Activated T-helper 1 cell treated with anti-CD3 and anti-CD28 coated beads, Interleukin-12 subunit alpha, Interleukin-12 subunit beta, Interleukin-2, Interleukin-4 antibody, amounts not matched to agents 30 ng/mL and 10 ng/mL and 1 ng/mL, durations not matched to agents 14 hours and 24 hours and 36 hours (primary cell): ENCODE data around the gene PRKG1. TPM values are rescaled to one million over a fixed set of nuclear protein-coding genes. Genes with fewer than 3 reads are reported as not detected.

ENCODE experiments used
- DNase-seq: peaks from one replicate; pipeline ENCODE4 v3.0.0; 2021; ENCODE audit warnings: low spot score
- H3K27ac Mint-ChIP-seq: one replicate; pipeline ENCODE4 v1.8.0; 2021; ENCODE audit warnings: mild to moderate bottlenecking, mixed read lengths
- H3K27me3 Mint-ChIP-seq: one replicate; pipeline ENCODE4 v1.8.0; 2022; ENCODE audit warnings: mild to moderate bottlenecking, moderate library complexity, mixed read lengths; ENCODE audit not compliant: insufficient read depth
- H3K36me3 Mint-ChIP-seq: one replicate; pipeline ENCODE4 v1.8.0; 2021; ENCODE audit warnings: low read depth, mixed read lengths
- H3K4me1 Mint-ChIP-seq: one replicate; pipeline ENCODE4 v1.8.0; 2021; ENCODE audit warnings: low read depth, mixed read lengths
- H3K4me3 Mint-ChIP-seq: one replicate; pipeline ENCODE4 v1.8.0; 2021; ENCODE audit warnings: mild to moderate bottlenecking, moderate library complexity, mixed read lengths
- H3K9me3 Mint-ChIP-seq: one replicate; pipeline ENCODE4 v1.8.0; 2021; ENCODE audit warnings: mixed read lengths
- intact Hi-C: fragments of 100-400 bp; cut with micrococcal nuclease; formaldehyde crosslinking; loops from one replicate; pipeline ENCODE4 v1.15.1; 2024
- total RNA-seq: library from RNA; stranded (reverse); gene quantifications from 2 replicates; pipeline ENCODE4 v1.2.3, GENCODE V29; 2022

Gene PRKG1
- total RNA-seq, 1 donor from 2014 or later = not detected

DNA sequence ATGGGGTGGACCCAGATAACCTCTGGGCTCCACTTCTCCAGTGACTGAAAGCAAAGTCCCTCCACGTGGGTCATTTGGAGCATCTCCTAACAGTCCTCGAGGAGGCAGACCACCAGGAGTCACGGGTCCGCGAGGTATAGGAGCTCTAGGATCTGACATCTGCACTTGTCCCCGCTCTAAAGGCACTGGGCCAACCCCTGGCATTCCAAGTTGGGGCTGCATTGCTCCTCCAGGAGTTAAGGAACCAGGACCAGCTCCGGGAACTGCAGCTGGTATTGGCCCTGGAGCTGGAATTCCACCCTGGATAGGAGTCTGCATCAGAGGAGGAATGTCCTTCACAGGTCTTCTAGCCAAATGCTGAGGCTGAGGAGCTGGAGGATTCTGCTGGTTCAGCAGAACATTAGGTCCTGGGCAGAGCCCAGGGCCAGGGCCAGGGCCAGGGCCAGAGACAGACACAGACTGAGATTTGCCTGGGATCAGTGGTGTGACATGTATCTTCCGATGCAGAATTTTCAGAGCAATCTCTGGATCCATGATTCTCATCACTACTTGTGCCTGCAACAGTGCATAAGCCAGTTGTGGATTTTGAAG, 624.3 kb downstream of the PRKG1 start:
- no peaks in the 10 kb centered on the region for H3K27me3 Mint-ChIP-seq
- H3K4me1 Mint-ChIP-seq = peaks cover 69% of the 10 kb centered on the region
- H3K9me3 Mint-ChIP-seq = peaks cover 10% of the 10 kb centered on the region
- peak overlapping the region; percentile 98 for H3K4me3 Mint-ChIP-seq
- intact Hi-C loops = loop anchor here (1.0 to 5.0 kb wide), 5 partner anchors 9 to 1076 kb away; partner anchors contain the start of gene SGMS1
- no peak for DNase-seq
- peak overlapping the region; percentile 100 for H3K27ac Mint-ChIP-seq
- peaks cover 49% of the 10 kb centered on the region for H3K36me3 Mint-ChIP-seq

DNA sequence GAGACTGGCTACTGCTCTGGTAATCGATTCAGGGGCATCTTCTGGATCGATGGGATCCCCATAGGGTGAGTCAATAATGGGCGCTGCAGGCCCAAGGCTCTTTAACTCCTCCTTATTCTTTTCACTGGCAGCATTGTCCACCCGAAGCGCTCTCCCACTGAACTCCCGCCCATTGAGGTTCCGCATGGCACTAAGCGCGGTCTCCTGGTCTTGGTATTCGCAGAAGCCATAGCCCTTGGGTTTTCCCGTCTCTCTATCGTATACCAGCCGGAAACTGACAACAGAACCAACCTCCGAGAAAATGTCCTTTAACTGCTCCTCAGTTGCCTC, 624.8 kb downstream of the PRKG1 start:
- H3K36me3 Mint-ChIP-seq = peaks cover 49% of the 10 kb centered on the region
- H3K9me3 Mint-ChIP-seq = peaks cover 10% of the 10 kb centered on the region
- peaks cover 70% of the 10 kb centered on the region for H3K4me1 Mint-ChIP-seq
- intact Hi-C loops = loop anchor here (1.0 to 5.0 kb wide), 5 partner anchors 8 to 1077 kb away; partner anchors contain the start of gene SGMS1
- peak overlapping the region; percentile 98 for H3K4me3 Mint-ChIP-seq
- no peaks in the 10 kb centered on the region for H3K27me3 Mint-ChIP-seq
- no peak for DNase-seq
- peak overlapping the region; percentile 100 for H3K27ac Mint-ChIP-seq

DNA sequence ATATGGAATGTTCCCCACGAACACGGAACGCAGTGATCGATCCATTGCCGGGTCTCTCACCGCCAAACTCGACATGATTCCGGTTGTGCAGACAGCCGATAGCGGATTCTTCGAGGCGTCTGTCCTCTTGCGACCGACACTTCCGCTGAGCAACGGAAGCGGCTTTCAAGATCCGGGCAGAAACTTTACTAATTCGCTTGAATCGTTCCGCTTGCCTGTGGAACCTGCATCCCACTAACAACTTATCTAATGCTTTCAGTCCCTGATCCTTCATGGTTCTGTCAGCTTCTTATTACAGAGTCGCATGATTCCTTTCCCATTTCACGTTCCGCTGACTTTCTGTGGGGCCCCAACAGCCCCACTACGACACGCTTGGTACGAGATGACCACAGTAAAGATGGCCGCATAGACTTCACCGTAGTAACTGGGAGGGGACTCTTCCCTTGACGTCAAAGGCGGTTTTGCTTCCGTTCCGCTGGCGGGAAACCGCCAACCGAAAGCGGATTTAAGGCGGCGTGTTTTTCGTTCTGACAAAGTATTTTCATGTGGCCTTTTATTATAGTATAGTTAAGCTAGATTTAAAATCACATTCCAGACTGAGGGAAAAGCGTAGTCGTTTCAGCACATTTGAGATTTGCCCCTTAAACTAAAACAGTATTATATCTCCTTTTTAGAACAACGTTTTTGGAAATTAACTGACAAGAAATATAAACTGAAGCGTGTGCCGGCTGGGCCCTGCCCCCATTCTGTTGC, 625.4 kb downstream of the PRKG1 start, which contains the start of gene CSTF2T:
CSTF2T (minus strand) TSS at position 121 of the 753 bp plus-strand sequence; CDS start at position 75, 46 bp downstream.
- Mint-ChIP-seq H3K27me3 (no peaks in the 10 kb centered on the region), H3K9me3 (peaks cover 10% of the 10 kb centered on the region), H3K4me1 (peaks cover 68% of the 10 kb centered on the region), H3K4me3 (peak within 1 kb of the TSS; percentile 98), H3K36me3 (peaks cover 49% of the 10 kb centered on the region), H3K27ac (peak within 1 kb of the TSS; percentile 100)
- intact Hi-C loops = loop anchor here (1.0 to 5.0 kb wide), 5 partner anchors 8 to 1077 kb away; partner anchors contain the start of gene SGMS1
- peak; percentile 91 for DNase-seq

DNA sequence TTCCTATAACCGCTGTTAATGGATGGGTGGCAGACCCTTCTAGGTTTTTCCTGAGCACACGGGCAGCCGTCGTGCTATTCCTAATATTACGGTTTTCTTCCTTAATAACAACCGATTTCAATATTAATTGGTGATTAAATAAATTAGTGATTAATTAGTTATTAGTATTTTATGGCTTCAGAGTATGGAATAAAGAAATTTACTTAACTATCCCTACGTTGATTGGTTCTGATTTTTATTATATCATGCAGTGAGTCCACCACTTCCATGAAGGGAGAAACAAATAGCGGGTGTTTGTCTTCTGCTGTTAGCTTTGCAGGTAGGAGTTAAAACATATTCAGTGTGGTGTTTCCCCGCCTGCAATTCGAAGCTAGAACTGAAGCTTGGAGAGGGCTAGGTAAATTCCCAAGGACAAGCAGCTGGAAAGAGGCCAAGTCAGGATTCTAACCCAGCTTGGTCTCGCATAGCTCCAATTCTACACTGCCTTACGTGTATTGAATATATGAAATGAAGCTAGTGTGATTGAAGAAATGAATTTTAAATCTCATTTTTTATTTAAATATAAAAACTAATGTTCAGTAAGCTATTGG, 626.0 kb downstream of the PRKG1 start:
- Mint-ChIP-seq H3K9me3 (peaks cover 10% of the 10 kb centered on the region), H3K4me3 (peak overlapping the region; percentile 98), H3K36me3 (peaks cover 43% of the 10 kb centered on the region), H3K4me1 (peaks cover 67% of the 10 kb centered on the region), H3K27me3 (no peaks in the 10 kb centered on the region), H3K27ac (peak overlapping the region; percentile 100)
- DNase-seq = no peak
- intact Hi-C loops = no loop called here

DNA sequence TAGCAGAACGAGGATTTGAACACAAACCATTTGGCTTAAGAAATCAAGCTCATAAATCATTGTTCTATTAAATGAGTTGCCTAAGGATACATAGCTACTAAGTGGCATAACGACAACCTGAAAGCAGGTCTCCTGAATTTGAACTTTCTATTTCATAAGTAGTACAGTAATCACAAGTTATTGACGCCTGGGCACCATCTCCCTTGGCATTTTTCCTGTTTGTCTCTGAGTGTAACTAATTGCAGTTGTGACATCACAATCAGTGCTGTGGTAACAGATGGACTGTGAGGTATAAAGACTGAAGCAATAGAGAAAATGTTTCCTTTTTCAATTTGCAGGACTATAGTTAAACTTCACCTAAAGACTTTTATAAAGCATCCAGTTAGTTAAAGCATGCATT, 631.5 kb downstream of the PRKG1 start:
- Mint-ChIP-seq H3K36me3 (peaks cover 17% of the 10 kb centered on the region), H3K4me3 (no peak overlapping the region), H3K4me1 (peaks cover 73% of the 10 kb centered on the region), H3K27me3 (no peaks in the 10 kb centered on the region), H3K9me3 (peaks cover 14% of the 10 kb centered on the region), H3K27ac (no peak overlapping the region)
- no peak for DNase-seq
- intact Hi-C loops = no loop called here

DNA sequence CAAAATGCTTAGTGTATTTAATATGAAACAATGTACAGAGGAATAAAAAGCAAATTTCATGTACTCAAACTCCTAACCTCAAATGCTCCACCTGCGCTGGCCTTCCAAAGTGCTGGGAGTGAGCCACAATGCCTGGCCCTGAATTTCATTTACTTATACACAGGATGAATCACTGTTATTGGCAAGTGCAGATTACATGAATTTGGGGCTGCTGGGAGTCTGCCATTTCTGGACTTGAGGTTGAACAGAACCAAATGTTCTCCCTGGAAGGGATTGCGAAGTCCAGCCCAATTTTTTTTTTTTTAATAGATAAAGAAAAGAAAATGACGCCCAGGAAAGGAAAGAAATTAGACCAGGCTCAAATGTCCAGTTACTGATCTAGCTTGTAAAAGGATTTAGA, 631.9 kb downstream of the PRKG1 start:
- intact Hi-C loops = no loop called here
- Mint-ChIP-seq H3K27ac (no peak overlapping the region), H3K4me3 (no peak overlapping the region), H3K36me3 (peaks cover 16% of the 10 kb centered on the region), H3K4me1 (peaks cover 74% of the 10 kb centered on the region), H3K27me3 (no peaks in the 10 kb centered on the region), H3K9me3 (peaks cover 13% of the 10 kb centered on the region)
- no peak for DNase-seq

DNA sequence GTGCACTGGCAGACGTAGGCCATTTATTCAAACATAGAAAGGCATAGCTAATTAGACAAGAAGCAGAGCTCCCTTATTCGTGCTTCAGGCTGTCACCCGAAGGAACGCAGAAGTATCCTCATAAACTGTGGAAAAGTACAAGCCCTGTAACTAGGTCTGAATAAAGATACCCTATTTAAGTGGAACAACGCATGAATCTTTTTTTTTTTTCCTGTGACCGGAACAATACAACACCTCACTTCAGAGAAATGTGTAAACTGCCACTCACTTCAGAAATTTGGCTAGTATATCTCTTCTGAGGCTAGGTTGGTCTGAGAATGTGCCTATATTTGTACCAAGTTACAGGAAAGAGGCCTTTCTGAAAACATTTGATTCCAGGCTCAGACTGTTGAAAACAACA, 633.1 kb downstream of the PRKG1 start:
- Mint-ChIP-seq H3K4me3 (no peak overlapping the region), H3K9me3 (peaks cover 3% of the 10 kb centered on the region), H3K4me1 (peaks cover 73% of the 10 kb centered on the region), H3K36me3 (peaks cover 9% of the 10 kb centered on the region), H3K27ac (peak overlapping the region; percentile 85), H3K27me3 (no peaks in the 10 kb centered on the region)
- no peak for DNase-seq
- intact Hi-C loops = loop anchor here (1.0 kb wide), 1 partner anchor 8 kb away; the partner anchor contains the start of gene CSTF2T

DNA sequence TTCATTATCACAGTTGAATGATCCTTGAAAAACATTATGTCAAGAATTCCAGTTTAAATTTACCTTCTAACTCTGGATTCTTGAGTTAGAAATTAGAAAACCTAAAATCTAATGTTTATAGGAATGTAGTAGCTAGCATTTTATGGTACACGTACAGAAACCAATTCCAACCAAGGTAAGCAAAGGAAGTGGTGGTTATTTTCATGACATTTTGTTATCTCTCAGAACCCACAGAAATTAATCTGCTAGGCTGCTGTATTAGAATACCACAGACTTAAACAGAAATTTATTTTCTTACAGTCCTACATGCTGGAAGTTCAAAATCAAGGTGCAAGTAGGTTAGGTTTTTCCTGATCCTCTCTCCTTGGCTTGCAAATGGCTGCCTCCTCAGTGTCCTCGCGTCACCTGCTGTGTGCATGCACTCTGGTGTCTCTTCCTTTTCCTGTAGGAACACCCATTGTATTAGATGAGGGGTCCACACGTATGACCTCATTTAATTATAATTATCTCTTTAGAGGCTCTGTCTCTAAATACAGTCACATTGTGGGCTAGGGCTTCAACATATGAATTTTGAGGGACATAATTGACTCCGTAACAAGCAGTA, 633.6 kb downstream of the PRKG1 start:
- H3K4me1 Mint-ChIP-seq = peaks cover 73% of the 10 kb centered on the region
- H3K4me3 Mint-ChIP-seq = peak overlapping the region; percentile 40
- intact Hi-C loops = loop anchor here (1.0 kb wide), 1 partner anchor 9 kb away; the partner anchor contains the start of gene CSTF2T
- DNase-seq = no peak
- H3K36me3 Mint-ChIP-seq = peaks cover 9% of the 10 kb centered on the region
- peak overlapping the region; percentile 85 for H3K27ac Mint-ChIP-seq
- H3K27me3 Mint-ChIP-seq = no peaks in the 10 kb centered on the region
- H3K9me3 Mint-ChIP-seq = peaks cover 3% of the 10 kb centered on the region

DNA sequence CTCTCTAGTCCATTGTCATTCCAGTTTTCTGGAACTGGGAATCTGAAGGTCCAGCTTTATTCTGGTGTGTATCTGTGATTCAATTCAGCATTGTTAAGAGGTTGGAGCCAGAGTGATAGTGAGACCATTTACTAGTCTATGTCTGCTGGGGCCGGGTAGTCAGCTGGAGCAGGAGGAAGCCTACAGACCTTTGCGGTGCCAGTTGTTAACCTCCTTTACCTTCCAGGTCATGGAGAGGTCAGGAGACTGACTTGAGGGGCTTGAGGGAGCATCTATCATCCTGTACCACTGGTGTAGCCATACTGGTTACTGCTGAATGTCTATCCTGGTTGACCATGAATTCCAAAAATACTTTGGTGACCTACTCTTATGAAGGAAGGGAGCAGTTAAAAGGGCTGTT, 634.3 kb downstream of the PRKG1 start:
- DNase-seq = no peak
- no peaks in the 10 kb centered on the region for H3K27me3 Mint-ChIP-seq
- H3K36me3 Mint-ChIP-seq = peaks cover 11% of the 10 kb centered on the region
- intact Hi-C loops = no loop called here
- peak overlapping the region; percentile 40 for H3K4me3 Mint-ChIP-seq
- peak overlapping the region; percentile 85 for H3K27ac Mint-ChIP-seq
- peaks cover 3% of the 10 kb centered on the region for H3K9me3 Mint-ChIP-seq
- peaks cover 69% of the 10 kb centered on the region for H3K4me1 Mint-ChIP-seq

DNA sequence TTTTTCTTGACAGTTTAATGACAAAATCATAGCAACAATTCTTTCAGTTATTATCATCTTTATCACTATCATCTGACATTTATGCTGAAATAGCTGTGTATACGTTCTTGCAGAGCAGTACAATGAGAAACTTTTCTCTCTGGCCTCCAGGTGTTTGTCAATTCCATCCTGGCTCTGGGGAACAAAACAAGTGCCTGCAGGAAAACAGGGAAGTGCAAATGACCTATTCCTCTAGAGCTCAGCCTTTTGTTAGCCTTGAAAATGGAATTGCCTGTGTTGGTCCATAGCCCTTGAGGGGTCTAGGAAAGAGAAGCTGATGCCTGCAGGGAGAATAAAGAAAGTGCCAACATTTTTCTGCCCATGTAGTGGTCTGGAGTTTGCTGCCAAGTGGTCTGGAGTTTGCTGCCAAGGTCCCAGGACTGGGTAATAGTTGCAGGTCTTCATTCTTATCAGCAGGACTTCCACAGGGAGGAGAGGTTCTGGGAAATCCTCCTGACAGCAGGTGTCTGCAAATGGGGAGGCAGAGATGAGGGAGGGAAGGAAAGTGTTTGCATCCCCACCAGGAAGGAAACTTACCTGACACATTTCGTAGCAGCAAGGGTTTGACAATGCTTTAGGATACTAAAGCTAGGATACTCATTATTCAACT, 635.2 kb downstream of the PRKG1 start:
- peaks cover 68% of the 10 kb centered on the region for H3K4me1 Mint-ChIP-seq
- H3K36me3 Mint-ChIP-seq = peaks cover 11% of the 10 kb centered on the region
- no peak overlapping the region for H3K4me3 Mint-ChIP-seq
- no peak for DNase-seq
- intact Hi-C loops = no loop called here
- peak overlapping the region; percentile 60 for H3K27ac Mint-ChIP-seq
- no peaks in the 10 kb centered on the region for H3K27me3 Mint-ChIP-seq
- peaks cover 3% of the 10 kb centered on the region for H3K9me3 Mint-ChIP-seq

DNA sequence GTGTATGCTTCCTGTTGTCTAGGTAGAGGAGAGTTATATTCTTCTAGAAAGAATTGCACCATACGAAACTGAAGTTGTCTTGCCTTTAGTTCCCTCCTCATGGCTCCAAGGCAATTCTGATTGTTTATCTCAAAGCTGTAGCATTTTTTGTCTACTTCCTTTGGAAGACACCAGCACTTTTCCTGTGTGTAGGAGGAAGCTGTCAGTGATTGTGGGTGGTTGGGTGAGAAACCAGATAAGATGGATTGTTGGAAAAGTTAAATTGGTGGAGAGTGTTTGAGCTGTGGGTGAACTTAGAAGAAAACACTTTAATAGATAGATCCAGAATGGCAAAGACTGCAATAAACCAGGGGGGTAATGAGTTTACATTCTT, 637.2 kb downstream of the PRKG1 start:
- Mint-ChIP-seq H3K4me3 (no peak overlapping the region), H3K4me1 (peaks cover 53% of the 10 kb centered on the region), H3K27me3 (no peaks in the 10 kb centered on the region), H3K27ac (peak overlapping the region; percentile 24), H3K36me3 (peaks cover 11% of the 10 kb centered on the region), H3K9me3 (peaks cover 3% of the 10 kb centered on the region)
- DNase-seq = no peak
- intact Hi-C loops = no loop called here

DNA sequence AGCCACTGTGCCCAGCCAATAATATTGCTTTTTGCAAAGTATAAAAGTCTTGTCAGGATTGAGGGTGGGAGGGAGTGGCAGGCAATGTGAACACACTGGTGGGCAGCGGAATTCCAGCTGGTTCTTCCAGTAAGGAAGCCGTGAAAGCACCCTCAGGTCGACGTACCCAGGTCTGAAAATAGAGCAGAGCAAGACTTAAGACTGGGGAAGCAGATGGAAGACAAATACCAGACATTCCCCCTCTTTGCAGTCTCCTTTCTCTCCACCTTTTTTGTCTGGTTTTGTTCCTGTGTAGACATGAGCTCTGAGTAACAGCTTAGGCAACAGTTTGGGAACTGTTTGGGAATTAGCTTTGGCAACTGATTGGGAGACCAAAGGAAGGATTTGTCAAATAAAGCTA, 642.7 kb downstream of the PRKG1 start:
- peaks cover 1% of the 10 kb centered on the region for H3K36me3 Mint-ChIP-seq
- H3K27ac Mint-ChIP-seq = no peak overlapping the region
- DNase-seq = no peak
- intact Hi-C loops = no loop called here
- H3K4me1 Mint-ChIP-seq = peaks cover 12% of the 10 kb centered on the region
- no peaks in the 10 kb centered on the region for H3K9me3 Mint-ChIP-seq
- no peak overlapping the region for H3K4me3 Mint-ChIP-seq
- peaks cover 2% of the 10 kb centered on the region for H3K27me3 Mint-ChIP-seq
